NCI-H510A treated with DMSO at 0.1 percent for 48 hours (cell line): ENCODE data around the gene MAPT.

Source experiments
- DNase-seq: peaks from one replicate; lab custom pipeline; 2025; lab: John Stamatoyannopoulos, UW

Gene MAPT

DNA sequence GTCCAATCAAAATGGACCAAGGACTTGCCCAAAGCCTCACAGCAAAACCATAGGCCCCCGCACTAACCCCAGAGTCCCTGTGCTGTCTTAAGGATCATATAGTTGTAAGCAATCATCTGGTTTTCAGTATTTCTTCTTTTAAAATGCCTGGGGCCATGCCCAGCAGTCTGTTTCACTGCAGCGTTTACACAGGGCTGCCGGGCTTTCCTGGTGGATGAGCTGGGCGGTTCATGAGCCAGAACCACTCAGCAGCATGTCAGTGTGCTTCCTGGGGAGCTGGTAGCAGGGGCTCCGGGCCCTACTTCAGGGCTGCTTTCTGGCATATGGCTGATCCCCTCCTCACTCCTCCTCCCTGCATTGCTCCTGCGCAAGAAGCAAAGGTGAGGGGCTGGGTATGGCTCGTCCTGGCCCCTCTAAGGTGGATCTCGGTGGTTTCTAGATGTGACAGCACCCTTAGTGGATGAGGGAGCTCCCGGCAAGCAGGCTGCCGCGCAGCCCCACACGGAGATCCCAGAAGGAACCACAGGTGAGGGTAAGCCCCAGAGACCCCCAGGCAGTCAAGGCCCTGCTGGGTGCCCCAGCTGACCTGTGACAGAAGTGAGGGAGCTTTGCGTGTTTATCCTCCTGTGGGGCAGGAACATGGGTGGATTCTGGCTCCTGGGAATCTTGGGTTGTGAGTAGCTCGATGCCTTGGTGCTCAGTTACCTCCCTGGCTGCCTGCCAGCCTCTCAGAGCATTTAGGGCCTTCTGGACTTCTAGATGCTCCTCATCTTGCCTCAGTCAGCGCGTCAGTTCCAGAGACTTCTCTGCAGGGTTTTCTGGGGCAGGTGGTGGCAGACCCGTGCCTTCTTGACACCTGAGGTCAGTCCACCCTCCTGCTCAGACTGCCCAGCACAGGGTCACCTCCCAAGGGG is 79.8 kb downstream of the MAPT start:
- DNase-seq: no peak

DNA sequence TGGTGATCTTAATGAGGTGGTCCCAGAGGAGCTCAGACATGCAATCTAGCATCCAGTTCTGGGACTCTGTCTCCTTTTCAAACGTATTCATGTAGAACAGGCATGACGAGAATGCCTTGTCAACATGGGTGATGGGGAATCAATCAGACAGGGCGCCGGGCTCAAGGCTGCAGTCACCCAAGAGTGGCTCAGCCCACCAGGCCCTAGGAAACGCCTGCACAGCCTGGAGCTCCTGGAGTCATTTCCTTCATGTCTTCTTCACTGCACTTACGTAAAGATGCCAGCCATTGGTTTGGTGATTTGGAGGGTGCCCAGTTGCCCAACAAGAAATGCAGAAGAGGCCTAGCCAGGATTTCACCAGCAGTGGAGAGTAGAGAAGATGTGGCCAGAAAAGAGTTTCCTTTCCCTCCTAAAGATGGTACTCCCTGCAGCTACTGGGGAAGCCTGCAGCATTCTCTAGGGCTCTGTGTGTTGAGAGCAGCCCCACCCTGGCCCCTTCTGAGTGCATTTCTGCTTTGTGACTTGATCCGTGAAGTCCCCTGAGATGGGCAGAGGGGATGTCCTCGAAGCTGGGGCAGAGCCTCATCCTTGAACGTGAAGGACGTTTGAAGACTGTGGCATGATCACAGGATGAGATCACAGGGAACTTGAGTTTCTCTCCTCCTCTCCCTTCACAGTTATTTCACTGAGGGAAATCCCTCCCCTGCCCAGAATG is 80.7 kb downstream of the MAPT start:
- no peak for DNase-seq

- no peak for DNase-seq
Observed at GRCh38 chr17:45975640-45976295, 81.4 kb downstream of the MAPT start.

- DNase-seq: no peak
Observed at GRCh38 chr17:45976391-45976754, 82.0 kb downstream of the MAPT start.

- no peak for DNase-seq
Observed at GRCh38 chr17:45976755-45977505, 82.6 kb downstream of the MAPT start.

- DNase-seq: no peak
Observed at GRCh38 chr17:45977506-45977824, 83.1 kb downstream of the MAPT start.

GRCh38 chr17:45977976-45978626 is 83.7 kb downstream of the MAPT start:
- no peak for DNase-seq

- DNase-seq: no peak
Observed at GRCh38 chr17:45979137-45979536, 84.8 kb downstream of the MAPT start.

DNA sequence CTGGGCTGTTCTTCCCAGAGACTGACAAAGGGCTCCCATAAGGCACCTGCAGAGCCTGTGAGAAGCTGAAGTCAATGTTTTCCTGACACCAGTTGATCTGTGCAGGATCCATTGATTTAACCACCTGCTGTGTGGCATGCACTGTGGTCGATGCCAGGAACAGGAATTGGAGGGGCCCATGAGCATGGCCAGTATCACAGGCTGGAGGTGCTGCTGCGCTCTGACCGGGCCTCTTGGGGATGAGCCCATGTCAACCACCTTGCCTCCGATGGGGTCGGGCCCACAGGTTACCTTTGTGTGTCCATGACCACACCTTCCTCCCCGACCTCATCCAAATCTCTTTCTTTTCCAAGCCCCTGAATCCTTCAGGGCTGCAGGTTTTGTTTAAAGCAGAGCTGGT is 86.5 kb downstream of the MAPT start:
- no peak for DNase-seq

DNA sequence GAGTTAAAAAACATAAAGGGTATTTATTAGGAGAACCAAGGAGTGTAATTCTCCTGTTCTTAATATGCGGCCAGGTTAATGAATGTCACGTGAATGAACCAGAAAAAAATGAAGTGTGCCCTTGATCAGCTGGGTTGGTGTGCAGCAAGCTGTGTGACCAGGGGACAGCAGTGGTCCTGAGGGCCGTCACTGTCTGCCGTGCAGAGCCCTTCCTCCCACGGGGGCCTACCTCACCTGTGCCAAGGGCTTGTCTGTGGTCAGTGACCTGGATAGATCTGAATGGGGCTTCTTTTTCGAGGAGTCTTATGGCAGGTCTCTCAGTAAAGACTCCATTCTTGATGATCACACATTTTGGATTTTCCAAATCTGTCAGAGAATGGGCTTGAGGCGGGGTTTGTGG is 87.0 kb downstream of the MAPT start:
- no peak for DNase-seq

DNA sequence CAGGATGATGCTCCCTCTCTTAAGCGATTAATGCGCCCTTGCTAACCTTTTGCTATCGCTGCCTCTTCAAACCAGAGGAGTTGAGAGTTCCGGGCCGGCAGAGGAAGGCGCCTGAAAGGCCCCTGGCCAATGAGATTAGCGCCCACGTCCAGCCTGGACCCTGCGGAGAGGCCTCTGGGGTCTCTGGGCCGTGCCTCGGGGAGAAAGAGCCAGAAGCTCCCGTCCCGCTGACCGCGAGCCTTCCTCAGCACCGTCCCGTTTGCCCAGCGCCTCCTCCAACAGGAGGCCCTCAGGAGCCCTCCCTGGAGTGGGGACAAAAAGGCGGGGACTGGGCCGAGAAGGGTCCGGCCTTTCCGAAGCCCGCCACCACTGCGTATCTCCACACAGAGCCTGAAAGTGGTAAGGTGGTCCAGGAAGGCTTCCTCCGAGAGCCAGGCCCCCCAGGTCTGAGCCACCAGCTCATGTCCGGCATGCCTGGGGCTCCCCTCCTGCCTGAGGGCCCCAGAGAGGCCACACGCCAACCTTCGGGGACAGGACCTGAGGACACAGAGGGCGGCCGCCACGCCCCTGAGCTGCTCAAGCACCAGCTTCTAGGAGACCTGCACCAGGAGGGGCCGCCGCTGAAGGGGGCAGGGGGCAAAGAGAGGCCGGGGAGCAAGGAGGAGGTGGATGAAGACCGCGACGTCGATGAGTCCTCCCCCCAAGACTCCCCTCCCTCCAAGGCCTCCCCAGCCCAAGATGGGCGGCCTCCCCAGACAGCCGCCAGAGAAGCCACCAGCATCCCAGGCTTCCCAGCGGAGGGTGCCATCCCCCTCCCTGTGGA is 88.6 kb downstream of the MAPT start:
- no peak for DNase-seq

- DNase-seq: no peak
Observed at GRCh38 chr17:45983614-45984310, 89.4 kb downstream of the MAPT start.

GRCh38 chr17:45984368-45984767 is 90.0 kb downstream of the MAPT start:
- no peak for DNase-seq

- DNase-seq: no peak
Observed at GRCh38 chr17:45985447-45985846, 91.1 kb downstream of the MAPT start.

- DNase-seq: no peak
Observed at GRCh38 chr17:45986056-45986455, 91.7 kb downstream of the MAPT start.

DNA sequence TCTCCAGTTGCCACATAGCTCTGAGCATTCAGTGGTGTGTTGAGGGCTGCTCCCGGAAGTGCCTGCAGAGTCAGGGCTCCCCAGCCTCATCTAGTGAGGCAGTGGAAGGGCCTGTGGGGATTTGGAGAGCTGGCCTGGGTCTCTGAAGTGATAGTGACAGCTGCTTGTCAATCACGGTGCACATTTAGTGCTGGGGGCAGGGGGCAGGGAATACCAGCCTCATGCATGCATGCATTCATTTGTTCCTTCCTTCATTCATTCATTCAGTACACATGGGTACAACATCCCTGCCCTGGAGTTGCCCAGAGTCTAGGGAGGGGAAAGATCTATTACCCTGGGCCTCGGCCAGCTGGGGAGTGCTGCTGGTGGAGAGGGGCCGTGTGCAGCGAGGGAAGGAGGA is 93.4 kb downstream of the MAPT start:
- no peak for DNase-seq

DNA sequence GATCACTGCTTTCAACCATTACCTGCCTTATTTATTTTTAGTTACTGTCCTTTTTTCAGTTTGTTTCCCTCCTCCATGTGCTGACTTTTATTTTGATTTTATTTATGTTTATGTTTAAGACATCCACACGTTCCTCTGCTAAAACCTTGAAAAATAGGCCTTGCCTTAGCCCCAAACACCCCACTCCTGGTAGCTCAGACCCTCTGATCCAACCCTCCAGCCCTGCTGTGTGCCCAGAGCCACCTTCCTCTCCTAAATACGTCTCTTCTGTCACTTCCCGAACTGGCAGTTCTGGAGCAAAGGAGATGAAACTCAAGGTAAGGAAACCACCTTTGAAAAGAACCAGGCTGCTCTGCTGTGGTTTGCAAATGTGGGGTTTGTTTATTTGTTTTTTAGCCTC is 95.4 kb downstream of the MAPT start:
- no peak for DNase-seq

GRCh38 chr17:45990886-45991285 is 96.5 kb downstream of the MAPT start:
- DNase-seq: no peak

GRCh38 chr17:45991341-45991740 is 97.0 kb downstream of the MAPT start:
- DNase-seq: no peak

DNA sequence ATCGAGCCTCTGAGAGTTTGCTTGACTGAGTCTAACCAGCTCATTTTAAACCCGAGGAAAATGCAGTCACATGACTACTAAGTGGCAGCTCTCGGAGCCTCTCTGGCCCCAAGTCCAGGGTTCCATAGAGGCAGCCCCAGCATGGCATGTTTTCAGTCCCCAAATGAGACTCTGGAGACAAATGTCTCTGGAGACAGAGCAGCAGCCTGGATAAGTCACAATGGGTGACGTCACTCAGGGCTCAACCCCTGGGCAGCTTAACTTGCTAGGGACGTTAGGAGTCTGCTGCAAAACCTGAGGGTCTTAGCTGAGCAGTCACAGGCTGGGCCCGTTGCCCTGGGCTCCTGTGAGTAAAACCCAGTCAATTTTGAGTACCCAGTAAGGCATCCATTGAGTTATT is 97.8 kb downstream of the MAPT start:
- DNase-seq: no peak
